ENCODE results near the gene VPS13D.
"Not testable (repeated sequence)": the region's sequence is repeated elsewhere in the genome, so short reads cannot be mapped to it uniquely, and the experiment has no call there.

VPS13D gene

GRCh38 chr1:12519693-12520364 is 290.0 kb downstream of the VPS13D start:
- DNase-seq: no peak

GRCh38 chr1:12521096-12521495 is 291.3 kb downstream of the VPS13D start:
- no peak for DNase-seq

- DNase-seq: not testable (repeated sequence)
These were observed 292.9 kb downstream of the VPS13D start for GRCh38 chr1:12522780-12523179.

DNA sequence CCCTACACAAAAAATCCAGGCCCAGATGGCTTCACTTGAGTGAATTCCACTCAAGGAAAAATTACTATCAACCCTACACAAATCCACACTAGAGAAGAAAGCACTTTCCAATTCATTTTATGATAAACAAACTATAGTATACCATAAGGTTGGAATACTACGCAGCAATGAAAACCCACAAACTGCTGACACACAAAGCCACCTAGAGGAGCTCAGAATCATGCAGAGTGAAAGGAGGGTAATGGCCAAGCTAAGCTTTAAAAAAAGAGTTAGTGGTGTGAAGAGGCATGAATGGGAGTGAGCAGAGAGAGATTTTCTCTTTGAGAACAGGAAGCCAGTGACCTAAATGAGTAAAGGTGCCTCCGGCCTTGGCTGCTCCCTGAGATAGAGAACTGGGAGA is 294.4 kb downstream of the VPS13D start:
- DNase-seq: no peak

GRCh38 chr1:12525311-12526181 is 295.7 kb downstream of the VPS13D start:
- no peak for DNase-seq

DNA sequence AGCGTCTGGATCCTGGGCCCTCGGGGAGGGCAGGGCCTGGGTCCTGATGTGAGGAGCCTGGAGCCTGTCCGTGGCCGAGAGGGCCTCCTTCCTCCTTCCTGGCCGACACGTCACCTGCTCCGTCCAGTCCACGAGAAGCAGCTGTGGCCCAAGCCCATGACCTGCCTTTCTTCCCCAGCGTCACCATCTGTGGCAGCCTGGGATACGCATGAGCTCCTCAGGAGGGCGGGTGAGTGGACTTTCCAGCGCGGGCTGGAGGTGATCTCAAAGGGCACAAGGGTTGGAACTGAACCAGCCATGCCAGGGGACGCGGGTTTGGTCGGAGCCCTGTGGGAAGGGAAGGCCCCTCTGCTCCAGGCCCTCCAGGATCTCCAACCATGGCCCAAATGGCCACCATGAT is 297.7 kb downstream of the VPS13D start:
- no peak for DNase-seq

GRCh38 chr1:12528021-12528852 is 298.4 kb downstream of the VPS13D start:
- peak; percentile 42 for DNase-seq

DNA sequence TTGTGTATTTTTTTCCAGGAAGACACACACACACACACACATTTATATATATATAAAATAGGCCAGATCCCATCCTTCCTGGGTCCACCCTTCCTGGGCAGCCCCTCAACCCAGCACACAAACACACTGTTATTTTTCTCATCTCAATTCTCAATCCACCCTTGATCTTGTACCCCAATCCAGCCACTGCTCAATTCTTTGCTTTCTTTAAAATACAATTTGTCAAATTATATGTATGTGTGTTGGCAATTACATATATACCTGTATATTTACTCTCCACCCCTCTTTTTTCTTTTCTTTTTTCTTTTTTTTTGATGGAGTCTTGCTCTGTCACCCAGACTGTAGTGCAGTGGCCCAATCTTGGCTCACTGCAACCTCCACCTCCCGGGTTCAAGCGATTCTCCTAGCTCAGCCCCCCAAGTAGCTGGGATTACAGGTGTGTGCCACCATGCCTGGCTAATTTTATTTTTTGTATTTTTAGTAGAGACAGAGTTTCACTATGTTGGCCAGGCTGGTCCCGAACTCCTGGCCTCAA is 299.9 kb downstream of the VPS13D start:
- no peak for DNase-seq

DNA sequence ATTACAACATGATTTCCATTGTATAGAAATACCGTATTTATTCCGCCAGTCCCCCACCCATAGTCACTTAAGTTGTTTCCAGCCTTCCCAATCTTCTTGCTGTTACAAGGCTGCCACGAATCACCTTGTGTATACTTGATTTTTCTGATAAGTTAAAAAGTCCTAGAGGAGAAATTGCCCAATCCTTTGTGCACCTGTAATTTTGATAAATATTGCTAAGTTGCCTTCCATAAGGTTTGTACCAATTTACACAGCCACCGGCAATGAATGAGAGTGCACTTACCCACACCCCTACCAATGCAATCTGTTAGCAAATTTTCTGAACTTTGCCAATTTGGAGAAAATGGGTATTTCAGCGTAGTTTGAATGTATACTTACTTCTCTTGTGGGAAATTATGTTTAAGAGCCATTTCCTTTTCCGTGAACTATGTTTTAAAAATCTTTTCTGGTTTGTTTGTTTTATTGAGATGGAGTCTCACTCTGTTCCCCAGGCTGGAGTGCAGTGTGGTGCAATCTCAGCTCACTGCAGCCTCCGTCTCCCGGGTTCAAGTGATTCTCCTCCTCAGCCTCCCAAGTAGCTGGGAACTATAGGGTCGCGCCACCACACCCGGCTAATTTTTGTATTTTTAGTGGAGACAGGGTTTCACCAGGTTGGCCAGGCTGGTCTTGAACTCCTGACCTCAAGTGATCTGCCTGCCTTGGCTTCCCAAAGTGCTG is 300.8 kb downstream of the VPS13D start:
- DNase-seq: no peak

DNA sequence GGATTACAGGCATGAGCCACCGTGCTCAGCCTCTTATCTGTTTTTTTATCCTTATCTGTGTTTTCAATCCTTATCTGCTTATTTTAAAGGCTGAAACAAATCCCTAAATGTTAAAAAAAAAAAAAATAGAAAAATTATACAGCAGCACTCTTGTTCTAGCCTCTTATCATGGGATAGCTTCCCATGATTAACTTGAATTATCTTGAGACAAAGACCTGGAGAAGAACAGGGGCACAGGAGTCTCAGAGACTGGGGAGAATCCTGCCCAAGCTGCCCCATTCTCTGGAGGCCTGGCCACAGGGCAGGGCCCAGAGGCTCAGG is 301.3 kb downstream of the VPS13D start:
- no peak for DNase-seq

- no peak for DNase-seq
These were observed 302.8 kb downstream of the VPS13D start for GRCh38 chr1:12532405-12533315.

GRCh38 chr1:12536023-12536639 is 306.3 kb downstream of the VPS13D start:
- no peak for DNase-seq

DNA sequence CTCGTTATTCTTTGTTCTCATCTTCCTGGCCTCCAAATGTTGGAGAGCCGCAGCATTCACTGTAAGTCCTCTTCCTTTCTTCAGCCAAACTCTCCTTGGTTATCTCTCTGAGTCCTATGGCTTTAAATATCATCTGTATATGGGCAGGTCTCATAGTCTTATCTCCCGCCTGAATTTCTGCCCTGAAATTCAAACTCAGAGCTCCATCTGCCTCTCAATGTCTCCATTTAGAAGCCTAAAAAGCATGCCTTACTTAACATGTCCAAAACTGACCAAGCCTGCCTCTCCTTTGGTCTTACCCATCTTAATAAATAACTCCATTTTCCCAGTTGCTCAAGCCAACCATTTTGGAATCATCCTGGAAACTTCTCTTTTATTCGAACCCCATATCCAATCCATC is 307.5 kb downstream of the VPS13D start:
- no peak for DNase-seq

DNA sequence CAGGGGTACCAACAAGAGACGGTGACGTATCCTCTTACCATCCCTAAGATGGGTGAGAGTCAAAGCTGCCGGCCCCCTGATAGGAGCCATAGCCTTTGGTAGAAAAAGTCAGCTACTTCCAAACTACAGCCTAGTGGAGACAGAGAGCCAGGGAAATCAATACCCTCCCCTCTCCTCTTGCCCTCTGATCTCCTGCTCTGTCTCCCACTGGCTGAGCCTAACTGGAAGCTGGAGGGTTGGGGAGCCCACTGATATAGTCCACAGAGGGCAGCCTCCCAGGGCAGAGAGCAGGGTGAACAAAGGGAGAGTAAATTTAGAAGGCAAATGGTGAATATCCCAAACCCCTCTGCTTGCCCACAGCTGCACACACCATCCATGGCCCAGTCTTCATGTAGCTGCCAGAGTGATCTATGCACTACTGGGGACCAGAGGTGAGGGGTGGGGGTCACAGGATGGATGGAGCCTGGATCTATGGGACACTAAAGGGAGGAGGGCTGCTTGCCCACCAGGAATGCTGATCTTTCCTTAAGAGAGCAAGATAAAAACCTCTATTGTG is 308.2 kb downstream of the VPS13D start:
- no peak for DNase-seq

DNA sequence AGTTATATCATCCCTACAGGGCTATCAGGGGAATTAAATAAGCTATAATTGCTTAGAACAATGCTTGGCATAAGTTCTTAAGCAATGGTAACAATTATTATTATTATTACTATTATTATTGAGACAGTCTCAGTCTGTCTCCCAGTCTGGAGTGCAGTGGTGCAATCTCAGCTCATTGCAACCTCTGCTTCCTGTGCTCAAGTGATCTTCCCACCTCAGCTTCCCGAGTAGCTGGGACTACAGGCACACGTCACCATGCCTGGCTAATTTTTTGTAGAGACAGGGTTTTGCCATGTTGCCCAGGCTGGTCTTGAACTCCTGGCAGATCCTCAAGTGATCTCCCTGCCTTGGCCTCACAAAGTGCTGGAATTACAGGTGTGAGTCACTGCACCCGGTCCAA is 308.7 kb downstream of the VPS13D start:
- DNase-seq: not testable (repeated sequence)

- DNase-seq: no peak
These were observed 309.5 kb downstream of the VPS13D start for GRCh38 chr1:12539320-12539704.

DNA sequence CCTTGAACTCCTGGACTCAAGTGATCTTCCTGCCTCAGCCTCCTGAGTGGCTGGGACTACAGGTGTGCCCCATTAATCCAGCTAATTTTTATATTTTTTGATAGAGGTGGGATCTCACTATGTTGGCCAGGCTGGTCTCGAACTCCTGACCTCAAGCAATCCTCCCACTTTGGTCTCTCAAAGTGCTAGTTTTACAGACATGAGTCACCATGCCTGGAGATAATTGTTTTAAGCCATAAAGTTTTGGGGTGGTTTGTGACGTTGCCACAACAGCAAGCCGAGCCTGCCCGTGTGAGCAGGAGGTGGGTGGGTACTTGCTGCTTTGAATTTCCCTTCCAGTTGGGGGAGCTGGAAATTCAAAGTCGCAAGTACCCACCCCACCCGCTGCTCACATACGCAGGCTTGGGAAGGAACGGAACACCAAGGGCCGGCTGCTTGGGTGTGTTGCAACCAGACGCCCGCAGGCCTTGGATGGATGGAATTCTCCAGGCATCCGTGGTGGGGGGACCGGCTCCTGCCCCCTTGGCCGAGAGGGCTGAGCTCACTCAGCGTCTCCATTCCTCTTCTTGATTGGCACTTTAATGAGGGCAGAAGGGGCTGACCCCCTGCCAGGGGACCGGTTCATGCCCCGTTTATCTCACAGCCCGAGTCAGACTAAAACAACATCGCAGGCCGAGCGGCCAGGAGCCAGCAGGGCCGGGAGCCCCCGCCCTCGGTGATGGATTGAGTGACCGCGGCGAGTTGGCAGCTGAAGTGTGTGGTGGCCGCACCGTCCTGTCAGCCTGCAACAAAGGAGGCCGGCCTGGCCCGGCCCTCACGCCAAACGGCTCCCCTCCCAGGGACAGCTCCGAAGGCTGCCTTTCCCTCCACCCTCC is 310.1 kb downstream of the VPS13D start:
- DNase-seq: peak; percentile 83

DNA sequence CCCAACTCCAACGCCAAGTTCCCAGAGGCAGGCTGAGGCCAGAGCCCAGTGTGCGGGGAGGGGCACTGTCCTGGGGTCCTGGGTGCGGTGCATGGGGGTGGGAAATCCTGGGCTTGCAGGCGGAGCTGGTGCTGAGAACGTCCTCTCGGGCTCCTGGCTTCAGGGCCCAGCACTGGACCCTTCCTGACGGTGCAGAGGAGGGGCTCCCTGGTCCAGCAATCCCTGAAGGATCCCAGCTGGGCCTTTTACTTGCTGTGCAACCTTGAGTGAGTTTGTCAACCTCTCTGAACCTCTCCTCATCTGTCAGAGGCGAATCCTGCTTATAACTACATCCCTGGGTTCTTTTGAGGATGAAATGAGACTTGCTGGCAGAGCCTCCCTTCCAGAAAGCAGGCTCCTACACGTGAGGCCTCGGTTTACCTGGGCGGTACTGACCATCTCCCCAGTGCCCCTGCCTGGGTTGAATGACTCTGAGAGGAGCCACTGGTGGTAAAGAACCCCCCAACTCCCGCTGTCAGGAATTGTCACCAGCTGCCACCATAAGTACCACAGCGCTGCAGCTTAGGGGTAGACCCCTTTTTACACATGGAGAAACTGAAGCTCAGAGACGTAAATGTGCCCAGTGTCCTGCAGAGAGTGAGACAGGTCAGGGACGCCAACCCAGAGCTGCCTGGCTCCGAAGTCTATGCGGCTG is 310.9 kb downstream of the VPS13D start:
- DNase-seq: no peak
